RWPE2 (cell line): ENCODE results near the gene FBXL12.
"Not testable (repeated sequence)": the region's sequence is repeated elsewhere in the genome, so short reads cannot be mapped to it uniquely, and the experiment has no call there.

ENCODE experiments used
- ATAC-seq: fragments of 200-7000 bp; cut with Tn5 transposase; 3 replicates; pipeline ENCODE4 v1.9.1; 2021; ENCODE audit warnings: low read depth
- DNase-seq: peaks from one replicate; pipeline ENCODE4 v3.0.0-alpha.2; 2020; ENCODE audit warnings: low spot score
- H3K27ac ChIP-seq: fragments of 450-650 bp; 2 replicates; pipeline ENCODE4 v1.5.1; 2017; ENCODE audit warnings: mild to moderate bottlenecking; ENCODE audit not compliant: poor library complexity, severe bottlenecking
- H3K27me3 ChIP-seq: fragments of 250-450 bp; sonication (Bioruptor Pico); 2 replicates; pipeline ENCODE4 v1.5.1; 2021; ENCODE audit warnings: mild to moderate bottlenecking, moderate library complexity; ENCODE audit not compliant: insufficient read depth, poor library complexity, severe bottlenecking
- H3K36me3 ChIP-seq: fragments of 250-450 bp; sonication (Bioruptor Pico); 2 replicates; pipeline ENCODE4 v1.5.1; 2020; ENCODE audit warnings: low read depth, mild to moderate bottlenecking, moderate library complexity
- H3K4me1 ChIP-seq: fragments of 250-450 bp; sonication (Bioruptor Pico); 2 replicates; pipeline ENCODE4 v1.5.1; 2021; ENCODE audit warnings: mild to moderate bottlenecking, moderate library complexity; ENCODE audit not compliant: insufficient read depth, poor library complexity, severe bottlenecking
- H3K4me3 ChIP-seq: fragments of 250-450 bp; sonication (Bioruptor Pico); 2 replicates; pipeline ENCODE4 v1.5.1; 2021; ENCODE audit warnings: mild to moderate bottlenecking, moderate library complexity; ENCODE audit not compliant: severe bottlenecking
- H3K9me3 ChIP-seq: fragments of 250-450 bp; sonication (Bioruptor Pico); 2 replicates; pipeline ENCODE4 v1.5.1; 2021; ENCODE audit warnings: mild to moderate bottlenecking, moderate library complexity; ENCODE audit not compliant: severe bottlenecking
- TF ChIP-seq, protein P1 (sequence below): fragments of 450-650 bp; IDR thresholded peaks from one replicate; pipeline ENCODE4 v1.5.1; 2017; ENCODE audit warnings: mild to moderate bottlenecking, moderate library complexity; ENCODE audit not compliant: poor library complexity, severe bottlenecking

Gene FBXL12

DNA sequence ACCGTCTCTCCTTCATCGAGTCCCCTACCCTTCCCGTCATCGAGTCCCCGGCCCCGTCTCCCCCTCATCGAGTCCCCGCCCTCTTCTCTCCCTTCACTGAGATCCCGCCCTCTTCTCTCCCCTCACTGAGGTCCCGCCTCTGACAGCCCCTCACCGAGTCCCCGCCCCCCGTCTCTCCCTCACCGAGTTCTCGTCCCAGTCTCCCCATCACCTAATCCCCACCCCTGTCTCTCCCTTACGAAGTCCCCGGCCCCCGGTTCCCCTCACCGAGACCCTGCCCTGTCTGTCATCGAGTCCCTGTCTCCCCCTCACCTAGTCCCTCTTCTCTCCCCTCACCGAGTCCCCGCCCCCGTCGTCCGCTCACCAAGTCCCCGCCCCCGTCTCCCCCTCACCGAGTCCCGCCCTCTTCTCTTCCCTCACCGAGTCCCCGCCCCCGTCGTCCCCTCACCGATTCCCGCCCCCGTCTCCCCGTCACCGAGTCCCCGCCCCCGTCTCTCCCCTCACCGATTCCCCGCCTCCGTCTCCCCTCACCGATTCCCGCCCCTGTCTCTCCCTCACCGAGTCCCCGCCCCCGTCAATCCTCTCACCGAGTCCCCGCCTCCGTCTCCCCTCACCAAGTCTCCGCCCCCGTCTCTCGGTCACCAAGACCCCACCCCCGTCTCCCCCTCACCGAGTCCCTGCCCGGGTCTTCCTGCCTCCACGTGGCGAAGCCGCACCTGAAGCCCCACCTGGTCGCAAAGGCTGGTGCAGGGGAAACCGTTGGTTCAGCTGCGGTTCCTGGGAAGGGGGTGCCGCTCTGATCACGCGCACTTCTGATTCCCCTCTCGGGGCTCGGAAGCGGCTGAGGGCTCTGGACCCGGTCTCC is 26.4 kb downstream of the FBXL12 start:
- no peaks in the 10 kb centered on the region for H3K27me3 ChIP-seq
- H3K36me3 ChIP-seq, result no peaks in the 10 kb centered on the region
- no peaks in the 10 kb centered on the region for H3K9me3 ChIP-seq
- ATAC-seq (peak; percentile 62), DNase-seq (peak; percentile 96)
- peak overlapping the region; percentile 46 for H3K4me3 ChIP-seq
- peak overlapping the region; percentile 33 for H3K27ac ChIP-seq
- TF ChIP-seq, protein P1, sequence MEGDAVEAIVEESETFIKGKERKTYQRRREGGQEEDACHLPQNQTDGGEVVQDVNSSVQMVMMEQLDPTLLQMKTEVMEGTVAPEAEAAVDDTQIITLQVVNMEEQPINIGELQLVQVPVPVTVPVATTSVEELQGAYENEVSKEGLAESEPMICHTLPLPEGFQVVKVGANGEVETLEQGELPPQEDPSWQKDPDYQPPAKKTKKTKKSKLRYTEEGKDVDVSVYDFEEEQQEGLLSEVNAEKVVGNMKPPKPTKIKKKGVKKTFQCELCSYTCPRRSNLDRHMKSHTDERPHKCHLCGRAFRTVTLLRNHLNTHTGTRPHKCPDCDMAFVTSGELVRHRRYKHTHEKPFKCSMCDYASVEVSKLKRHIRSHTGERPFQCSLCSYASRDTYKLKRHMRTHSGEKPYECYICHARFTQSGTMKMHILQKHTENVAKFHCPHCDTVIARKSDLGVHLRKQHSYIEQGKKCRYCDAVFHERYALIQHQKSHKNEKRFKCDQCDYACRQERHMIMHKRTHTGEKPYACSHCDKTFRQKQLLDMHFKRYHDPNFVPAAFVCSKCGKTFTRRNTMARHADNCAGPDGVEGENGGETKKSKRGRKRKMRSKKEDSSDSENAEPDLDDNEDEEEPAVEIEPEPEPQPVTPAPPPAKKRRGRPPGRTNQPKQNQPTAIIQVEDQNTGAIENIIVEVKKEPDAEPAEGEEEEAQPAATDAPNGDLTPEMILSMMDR, result no peak
- H3K4me1 ChIP-seq, result peaks cover 11% of the 10 kb centered on the region

DNA sequence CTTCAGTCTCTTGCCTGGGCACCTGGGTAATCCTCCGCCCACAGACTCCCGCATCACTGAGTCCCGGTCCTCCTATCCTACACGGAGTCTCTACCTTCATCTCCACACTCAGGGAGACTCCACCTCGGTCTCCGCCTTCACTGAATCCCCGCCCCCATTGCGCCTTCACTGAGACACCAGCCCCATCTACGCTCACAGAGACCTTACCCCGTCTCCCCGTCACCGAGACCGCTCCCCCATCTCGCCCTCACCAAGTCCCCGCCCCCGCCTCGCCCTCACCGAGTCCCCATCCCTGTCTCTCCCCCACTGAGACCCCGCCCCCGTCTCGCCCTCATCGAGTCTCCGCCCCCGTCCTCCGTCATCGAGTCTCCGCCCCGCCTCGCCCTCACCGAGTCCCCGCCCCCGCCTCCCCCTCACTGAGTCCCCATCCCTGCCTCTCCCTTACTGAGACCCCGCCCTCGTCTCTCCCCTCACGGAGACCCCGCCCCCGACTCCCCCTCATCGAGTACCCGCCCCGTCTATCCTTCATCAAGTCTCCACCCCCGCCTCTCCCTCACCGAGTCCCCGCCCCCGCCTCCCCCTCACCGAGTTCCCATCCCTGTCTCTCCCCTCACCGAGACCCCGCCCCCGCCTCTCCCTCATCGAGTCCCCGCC is 27.2 kb downstream of the FBXL12 start:
- peak; percentile 87 for ATAC-seq
- no peaks in the 10 kb centered on the region for H3K27me3 ChIP-seq
- no peaks in the 10 kb centered on the region for H3K9me3 ChIP-seq
- peak; percentile 97 for DNase-seq
- H3K4me1 ChIP-seq, result peaks cover 10% of the 10 kb centered on the region
- peak overlapping the region; percentile 33 for H3K27ac ChIP-seq
- no peaks in the 10 kb centered on the region for H3K36me3 ChIP-seq
- peak overlapping the region; percentile 46 for H3K4me3 ChIP-seq
- TF ChIP-seq, protein P1, result no peak

DNA sequence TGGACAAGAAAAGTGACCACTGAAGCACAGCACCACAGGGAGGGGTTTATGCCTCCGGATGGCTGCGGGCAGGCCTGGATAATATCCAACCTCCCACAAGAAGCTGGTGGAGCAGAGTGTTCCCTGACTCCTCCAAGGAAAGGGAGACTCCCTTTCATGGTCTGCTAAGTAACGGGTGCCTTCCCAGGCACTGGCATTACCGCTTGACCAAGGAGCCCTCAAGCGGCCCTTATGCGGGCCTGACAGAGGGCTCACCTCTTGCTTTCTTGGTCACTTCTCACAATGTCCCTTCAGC is 27.9 kb downstream of the FBXL12 start:
- H3K9me3 ChIP-seq, H3K36me3 ChIP-seq, H3K27me3 ChIP-seq, ATAC-seq, H3K4me1 ChIP-seq, DNase-seq: not testable (repeated sequence)
- H3K27ac ChIP-seq, result peak overlapping the region; percentile 9
- peak overlapping the region; percentile 23 for H3K4me3 ChIP-seq

DNA sequence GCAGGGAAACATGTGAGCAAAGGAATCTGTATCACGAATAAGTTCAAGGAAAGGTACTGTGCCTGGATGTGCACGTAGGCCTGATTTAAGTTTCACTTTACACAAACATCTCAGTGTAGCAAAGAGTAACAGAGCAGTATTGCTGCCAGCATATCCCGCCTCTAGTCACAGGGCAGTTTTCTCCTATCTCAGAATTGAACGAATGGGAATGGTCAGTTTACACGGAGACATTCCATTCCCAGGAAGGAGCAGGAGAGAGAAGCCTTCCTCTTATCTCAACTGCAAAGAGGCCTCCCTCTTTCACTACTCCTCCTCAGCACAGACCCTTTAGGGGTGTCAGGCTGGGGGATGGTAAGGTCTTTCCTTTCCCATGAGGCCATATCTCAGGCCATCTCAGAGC is 29.3 kb downstream of the FBXL12 start:
- H3K27ac ChIP-seq, H3K4me3 ChIP-seq, H3K36me3 ChIP-seq, H3K27me3 ChIP-seq, H3K9me3 ChIP-seq, ATAC-seq, DNase-seq: not testable (repeated sequence)
- peaks cover 12% of the 10 kb centered on the region for H3K4me1 ChIP-seq

DNA sequence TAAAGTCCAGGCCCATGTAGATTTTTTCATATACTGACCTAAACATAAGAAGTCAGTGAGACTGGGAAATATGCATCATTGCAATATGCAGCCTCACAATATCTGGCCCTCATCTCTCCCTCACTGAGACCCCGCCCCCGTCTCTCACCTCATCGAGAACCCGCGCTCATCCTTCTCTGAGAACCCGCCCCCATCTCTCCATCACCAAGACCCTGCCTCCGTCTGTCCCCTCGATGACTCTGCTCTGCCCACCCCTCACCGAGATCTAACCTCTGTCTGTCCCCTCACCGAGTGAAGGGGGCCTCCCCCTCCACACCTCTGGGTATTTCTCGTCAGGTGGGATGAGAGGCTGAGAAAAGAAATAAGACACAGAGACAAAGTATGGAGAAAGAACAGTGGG is 29.8 kb downstream of the FBXL12 start:
- no peak for ATAC-seq
- no peak overlapping the region for H3K4me3 ChIP-seq
- TF ChIP-seq, protein P1, result no peak

DNA sequence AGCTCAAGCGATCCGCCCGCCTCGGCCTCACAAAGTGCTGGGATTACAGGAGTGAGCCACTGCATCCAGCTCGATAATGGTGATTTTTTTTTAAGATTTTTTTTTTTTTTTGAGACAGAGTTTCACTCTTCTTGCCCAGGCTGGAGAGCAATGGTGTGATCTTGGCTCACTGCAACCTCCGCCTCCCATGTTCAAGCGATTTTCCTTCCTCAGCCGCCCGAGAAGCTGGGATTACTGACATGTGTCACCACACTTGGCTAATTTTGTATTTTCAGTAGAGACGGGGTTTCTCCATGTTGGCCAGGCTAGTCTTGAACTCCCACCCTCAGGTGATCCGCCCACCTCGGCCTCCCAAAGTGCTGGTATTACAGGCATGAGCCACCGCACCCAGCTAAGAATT is 30.3 kb downstream of the FBXL12 start:
- H3K4me1 ChIP-seq, result peaks cover 22% of the 10 kb centered on the region
- not testable (repeated sequence) for H3K27me3 ChIP-seq, H3K4me3 ChIP-seq, H3K9me3 ChIP-seq, DNase-seq, ATAC-seq, H3K36me3 ChIP-seq, H3K27ac ChIP-seq

More for the DNA sequence above, 29.8 kb downstream of the FBXL12 start:
- Histone ChIP-seq H3K9me3 (no peaks in the 10 kb centered on the region), H3K27ac (no peak overlapping the region), H3K36me3 (no peaks in the 10 kb centered on the region), H3K27me3 (no peaks in the 10 kb centered on the region), H3K4me1 (peaks cover 17% of the 10 kb centered on the region)
- DNase-seq, result no peak
